Measurements from ENCODE around the gene CEP41.
"Not testable (repeated sequence)": the region's sequence is repeated elsewhere in the genome, so short reads cannot be mapped to it uniquely, and the experiment has no call there.

The CEP41 gene

DNA sequence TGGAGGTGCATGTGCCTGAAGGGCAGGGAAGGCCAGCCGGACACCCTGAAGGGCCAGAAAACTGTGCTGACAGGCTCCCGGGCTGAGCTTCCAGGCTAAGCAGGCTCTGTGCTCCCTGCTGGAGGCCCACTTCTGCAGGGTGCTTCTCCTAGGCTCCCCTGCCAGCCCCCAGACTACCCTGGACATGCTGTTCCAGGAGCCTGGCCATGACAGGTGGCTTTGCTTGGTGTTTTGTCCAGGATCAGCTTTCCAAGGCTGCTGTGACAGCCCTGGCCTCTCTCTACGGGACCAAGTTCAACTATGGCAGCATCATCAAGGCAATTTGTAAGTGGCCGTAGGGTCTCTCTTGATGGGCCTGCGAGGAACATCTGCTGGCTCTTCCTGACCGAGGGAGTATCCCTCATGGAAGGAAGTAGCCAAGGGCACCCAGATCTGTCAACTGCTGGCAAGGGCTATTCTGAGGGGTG is 55.2 kb downstream of the CEP41 start:
- FAIRE-seq, result no peak

DNA sequence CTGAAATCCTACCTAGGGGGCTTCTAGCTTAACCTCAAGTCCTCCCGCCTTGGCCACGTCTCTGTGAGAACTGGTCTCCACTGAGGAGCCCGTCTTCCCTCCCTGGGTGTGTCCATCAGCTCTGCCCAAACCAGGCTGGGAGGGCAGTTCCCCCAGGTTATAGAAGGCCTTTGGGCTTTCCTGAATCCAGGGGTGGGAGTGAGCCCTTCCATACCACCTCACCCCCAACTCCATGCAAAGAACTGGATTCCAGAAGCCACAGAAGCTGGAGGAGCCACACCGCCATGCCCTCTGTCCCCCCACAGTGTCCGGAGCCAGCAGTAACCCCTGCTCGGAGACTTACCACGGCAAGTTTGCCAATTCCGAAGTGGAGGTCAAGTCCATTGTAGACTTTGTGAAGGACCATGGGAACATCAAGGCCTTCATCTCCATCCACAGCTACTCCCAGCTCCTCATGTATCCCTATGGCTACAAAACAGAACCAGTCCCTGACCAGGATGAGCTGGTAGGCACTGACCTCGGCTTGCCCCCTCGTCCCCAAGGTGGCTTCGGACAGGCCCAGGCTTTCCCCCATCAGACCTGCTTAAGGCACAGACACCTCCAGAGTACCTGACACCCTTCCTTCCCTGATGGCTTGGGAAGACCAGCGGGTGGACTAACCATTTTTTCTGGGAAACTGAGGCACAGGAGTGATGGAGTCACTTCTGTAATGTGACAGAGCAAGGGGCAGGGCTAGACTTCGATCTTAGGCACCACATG is 55.8 kb downstream of the CEP41 start:
- FAIRE-seq, result no peak

DNA sequence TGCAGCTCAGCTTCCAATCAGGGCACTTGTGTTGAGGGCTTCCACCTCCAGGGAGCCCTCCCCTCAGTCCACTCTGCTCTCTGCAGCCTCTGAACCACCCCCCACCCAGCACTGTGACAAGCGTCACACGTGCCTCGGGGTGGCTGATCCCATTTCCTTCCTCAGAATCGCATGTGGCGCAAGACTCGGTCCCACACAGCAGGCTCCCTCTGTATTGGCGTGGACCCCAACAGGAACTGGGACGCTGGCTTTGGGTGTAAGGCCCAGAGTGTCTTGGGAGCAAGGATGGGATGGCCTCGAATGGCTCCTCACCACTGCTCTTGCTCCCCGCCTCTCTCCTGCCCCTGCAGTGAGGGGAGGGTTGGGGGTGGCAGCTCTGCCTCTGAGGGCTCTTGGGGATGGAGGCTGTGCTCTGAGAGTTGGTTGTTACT is 56.4 kb downstream of the CEP41 start:
- FAIRE-seq, result no peak

DNA sequence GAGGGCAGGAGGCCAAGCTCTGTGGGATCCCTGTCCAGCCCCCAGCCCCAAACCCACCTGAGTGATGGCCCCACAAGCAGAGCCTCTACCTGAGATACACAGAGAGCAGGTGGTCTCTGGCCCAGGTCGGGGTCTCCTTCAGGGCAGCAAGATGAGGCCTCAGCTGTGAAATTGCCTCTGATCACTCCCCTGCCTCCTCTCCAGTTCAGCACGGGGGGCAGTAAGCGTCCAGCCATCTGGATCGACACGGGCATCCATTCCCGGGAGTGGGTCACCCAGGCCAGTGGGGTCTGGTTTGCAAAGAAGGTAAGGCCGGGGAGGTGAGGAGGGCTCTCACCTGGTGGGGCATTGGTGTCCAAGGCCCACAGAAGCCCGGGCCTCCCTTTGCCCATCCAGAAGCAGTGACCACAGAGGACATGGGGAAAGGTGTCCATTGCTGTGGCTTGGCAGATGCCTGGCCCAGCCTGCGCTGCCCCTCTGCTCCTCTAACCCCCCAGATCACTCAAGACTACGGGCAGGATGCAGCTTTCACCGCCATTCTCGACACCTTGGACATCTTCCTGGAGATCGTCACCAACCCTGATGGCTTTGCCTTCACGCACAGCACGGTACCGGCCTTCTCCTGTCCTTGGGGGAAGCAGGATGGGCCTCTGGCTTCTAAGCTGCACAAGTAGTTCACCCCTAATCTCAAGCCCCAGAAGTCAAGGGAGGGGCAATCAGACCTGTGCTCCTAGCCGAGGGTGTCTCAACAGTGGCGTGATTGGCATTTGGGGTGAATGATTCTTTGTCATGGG is 57.4 kb downstream of the CEP41 start:
- FAIRE-seq, result no peak

DNA sequence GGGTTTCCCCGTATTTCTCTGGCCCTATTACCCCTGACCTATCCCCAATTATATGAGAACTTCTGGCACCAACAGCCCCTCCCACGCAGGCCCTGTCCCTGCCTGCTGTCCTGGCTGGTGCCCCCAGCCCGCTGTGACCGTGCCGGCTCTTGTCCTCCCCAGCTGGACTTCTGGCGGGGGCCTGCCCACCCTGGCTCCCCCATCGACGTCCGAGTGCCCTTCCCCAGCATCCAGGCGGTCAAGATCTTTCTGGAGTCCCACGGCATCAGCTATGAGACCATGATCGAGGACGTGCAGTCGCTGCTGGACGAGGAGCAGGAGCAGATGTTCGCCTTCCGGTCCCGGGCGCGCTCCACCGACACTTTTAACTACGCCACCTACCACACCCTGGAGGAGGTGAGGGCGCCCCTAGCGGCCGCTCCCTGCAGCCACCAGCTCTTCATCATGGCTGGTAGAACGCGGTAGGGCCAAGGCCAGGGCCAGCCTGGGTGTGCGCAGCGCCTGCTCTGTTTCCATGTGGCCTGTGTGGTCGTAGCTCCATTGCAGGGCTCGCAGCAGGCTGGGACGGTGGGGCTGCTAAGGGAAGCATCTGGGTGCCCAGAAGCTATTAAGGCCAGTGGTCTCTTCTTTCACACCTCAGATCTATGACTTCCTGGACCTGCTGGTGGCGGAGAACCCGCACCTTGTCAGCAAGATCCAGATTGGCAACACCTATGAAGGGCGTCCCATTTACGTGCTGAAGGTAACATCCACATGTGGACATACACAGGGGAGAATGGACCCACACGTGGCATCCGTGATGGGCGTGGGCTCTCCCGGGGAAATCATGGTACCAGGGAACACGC is 59.1 kb downstream of the CEP41 start:
- FAIRE-seq, result no peak

DNA sequence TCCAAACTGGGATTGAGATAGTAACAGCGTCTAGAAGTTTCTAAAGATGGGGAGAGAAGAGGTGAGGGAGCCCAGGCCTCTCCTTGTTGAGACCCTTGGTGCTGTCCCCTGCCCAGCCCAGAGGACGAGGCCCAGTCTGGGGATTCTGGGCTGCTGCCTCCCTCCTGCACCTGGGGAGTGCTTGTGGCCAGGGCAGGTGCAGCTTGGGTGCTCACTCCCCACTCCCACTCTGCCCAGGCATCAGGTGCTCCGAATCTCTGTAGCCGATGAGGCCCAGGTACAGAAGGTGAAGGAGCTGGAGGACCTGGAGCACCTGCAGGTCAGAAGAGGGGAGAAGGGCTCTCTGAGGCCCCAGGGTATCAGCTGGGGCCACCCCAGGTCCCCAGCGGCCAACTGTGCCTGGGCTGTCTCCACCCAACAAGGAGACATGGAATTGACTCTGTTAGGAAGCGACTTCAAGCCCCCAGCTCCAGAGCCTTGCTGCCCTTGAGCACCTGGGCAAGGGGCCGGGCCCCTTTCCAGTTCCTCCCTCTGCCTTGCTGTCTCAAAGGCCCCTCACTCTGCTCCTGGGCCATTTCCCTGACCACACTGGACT is 59.9 kb downstream of the CEP41 start:
- no peak for FAIRE-seq

DNA sequence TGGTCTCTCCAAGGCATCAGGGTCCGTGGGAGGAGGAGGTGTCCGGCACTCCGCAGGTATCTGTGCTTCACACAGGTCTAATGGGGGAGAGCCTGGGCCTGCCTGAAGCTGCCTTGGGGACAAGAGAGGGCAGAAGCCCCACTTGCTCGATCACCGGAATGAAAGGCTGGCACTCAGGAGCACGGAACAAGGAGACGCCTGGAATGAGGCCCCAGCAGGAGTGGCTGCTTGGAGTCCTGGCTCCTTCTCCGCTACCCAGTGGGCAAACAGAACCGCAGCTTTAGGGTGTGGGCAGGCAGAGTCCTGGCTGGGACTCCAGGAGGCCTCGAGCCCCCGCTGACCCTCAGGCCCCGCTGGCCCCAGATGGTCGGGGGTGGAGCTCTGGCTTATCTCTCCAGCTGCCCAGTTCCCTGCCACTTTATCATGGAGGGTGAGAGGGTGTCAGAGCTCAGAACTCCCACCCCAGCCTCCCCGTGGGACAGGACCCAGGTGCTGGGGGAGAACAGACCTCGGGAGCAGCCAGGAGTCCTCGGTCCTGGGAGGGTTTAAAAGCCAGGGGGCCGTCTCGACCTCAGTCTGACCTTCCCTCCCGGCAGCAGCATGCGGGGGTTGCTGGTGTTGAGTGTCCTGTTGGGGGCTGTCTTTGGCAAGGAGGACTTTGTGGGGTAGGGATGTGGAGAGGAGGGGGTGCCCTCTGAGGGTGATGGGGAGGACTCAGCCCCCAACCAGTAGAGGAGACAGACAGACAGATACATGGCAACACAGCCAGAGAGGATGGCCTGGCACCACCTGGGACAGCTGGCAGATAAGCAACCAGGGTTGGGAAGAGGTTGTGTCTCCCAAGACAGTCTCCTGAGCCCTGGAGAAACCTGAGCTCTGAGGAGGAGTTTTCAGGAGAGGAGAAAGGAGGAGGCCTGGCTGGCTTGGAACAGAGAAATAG is 60.6 kb downstream of the CEP41 start, which contains the start of gene CPA1:
Gene CPA1, plus strand, starts transcription at position 574 of the 940 bp plus-strand sequence. Its CDS starts 27 bp downstream, at position 601.
- no peak for FAIRE-seq

DNA sequence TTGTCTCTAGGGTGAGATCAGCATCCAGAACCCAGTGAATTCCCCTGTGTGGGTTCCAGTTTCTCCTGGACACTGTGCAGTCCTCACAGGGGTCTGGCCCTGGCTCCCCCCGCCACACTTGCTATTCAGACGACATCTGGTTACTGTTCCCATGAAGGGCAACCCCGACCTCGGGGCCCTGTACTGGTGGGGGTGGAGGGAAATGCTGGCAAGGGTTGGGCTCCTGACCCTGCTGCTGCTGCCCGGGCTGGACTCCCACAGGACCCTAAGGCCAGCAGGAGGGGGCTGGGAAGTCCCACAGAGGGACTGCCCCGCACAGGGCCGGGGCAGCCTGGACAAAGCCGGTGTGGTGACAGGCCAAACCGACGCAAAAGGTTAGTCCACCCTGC is 61.3 kb downstream of the CEP41 start:
- no peak for FAIRE-seq

DNA sequence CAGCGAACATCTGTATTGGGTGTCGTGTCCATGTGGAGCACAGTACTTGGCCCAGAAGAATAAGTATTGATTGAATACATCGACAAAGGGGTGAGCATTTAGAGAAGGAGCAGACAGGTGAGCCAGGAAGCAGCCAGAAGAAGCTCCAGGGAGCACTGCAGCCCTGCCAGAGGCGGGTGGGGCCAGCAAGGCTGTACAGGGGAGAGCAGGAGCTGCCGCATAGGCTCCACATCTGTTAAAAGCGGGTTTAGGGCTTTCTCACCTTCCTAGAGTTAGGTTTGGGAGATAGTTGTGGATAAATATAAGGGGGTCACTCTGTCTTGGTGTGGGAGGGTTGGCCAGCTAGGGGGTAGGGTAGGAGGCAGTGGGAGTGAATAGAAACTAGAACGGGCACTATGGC is 61.8 kb downstream of the CEP41 start:
- FAIRE-seq, result no peak

DNA sequence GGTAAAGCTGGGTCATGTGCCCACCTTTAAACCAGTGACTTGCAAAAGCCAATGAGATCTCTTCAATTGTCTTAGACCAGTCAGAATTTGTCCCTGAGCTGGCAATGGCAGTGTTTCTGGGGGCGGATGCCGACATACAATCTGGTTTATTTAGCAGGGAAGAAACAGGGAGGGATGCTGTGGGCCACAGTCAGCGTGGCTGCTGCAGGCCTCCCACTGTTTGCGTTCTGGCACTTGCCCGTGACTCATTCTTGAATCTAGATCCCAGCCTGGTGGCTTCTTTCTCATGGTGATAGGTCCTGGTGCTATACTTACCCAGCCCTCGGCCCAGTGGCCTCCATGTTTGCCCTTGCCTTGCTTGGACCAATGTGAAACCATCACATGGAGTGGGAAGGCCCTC is 63.6 kb downstream of the CEP41 start:
- no peak for FAIRE-seq

DNA sequence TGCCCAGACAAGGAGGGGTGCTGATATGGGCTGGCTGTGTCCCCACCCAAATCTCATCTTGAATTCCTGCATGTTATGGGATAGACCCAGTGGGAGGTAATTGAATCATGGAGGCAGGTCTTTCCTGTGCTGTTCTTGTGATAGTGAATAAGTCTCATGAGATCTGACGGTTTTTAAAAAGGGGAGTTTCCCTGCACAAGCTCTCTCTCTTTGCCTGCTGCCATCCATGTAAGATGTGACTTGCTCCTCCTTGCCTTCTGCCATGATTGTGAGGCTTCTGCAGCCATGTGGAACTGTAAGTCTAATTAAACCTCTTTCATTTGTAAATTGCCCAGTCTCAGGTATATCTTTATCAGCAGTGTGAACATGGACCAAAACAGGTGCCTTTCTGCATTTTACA is 64.4 kb downstream of the CEP41 start:
- not testable (repeated sequence) for FAIRE-seq

DNA sequence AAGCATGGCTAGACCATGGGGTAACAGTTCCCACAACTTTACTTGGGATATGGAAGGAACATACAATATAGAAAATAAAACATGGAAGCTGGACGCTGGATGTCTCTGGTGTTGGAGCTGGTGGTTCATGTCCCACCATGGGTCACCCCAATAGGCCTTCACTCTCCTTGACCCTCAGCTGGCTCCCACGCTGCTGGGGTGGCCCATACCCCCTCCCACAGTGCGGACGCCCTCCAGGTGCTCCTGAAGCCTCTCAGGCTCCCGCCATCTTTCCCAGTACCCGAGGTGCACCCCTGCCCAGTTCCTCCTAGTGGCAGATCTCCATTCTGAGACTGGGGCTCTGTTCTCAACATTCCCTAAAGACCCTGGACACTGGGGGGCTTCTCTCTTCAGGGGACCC is 66.3 kb downstream of the CEP41 start:
- no peak for FAIRE-seq

DNA sequence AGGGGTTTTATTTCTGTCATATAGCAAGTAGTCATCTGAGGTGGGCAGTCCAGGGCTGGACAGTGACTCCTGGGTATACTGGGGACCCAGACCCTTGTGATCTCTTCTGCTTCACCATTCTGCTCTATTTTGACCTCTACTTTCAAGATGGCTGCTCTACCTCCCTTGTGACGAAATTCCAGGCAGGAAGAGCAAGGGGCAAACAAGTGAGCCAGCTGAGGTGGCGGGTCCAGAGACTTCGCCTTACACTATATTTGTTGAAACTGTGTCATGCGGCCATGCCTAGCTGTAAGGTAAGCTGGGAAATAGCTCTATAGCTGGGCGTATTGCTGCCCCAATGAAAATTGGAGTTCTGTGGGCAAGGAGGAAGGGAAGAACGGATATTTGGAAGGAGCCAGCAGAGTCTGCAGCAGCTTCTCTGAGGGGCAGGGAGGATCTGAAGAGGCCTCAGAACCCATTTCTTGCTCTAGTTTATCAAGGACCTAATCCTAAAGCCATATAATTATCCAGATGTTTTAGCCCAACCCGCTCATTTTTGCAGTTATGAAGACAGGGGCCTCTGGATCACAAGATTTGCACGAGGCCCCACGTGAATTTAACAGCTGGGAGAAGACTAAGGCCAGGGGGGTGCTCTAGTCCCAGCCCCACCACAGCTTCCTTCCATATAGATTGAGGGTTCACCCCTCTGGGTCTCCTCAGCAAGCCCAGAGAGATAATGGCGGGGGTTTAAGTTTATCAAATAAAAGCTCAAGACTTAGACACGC is 68.2 kb downstream of the CEP41 start:
- FAIRE-seq, result no peak

DNA sequence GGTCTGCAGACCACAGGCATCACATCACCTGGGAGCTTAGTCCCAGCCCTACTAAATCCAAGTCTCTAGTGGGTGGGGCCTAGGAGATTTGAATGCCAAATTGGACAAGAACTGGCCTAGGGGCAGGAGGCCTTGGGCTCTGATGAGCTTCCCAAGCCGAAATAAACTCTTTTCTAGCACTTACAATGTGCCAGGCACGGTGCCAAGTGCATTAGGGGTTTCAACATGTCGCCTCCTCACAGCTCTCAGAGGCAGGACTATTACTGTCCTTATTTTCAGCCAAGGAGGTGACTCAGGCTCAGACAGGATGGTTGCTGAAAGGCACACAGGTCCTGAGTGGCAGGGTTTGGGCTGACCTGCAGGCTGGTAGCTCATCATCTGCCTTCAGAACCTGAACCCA is 69.8 kb downstream of the CEP41 start:
- no peak for FAIRE-seq

DNA sequence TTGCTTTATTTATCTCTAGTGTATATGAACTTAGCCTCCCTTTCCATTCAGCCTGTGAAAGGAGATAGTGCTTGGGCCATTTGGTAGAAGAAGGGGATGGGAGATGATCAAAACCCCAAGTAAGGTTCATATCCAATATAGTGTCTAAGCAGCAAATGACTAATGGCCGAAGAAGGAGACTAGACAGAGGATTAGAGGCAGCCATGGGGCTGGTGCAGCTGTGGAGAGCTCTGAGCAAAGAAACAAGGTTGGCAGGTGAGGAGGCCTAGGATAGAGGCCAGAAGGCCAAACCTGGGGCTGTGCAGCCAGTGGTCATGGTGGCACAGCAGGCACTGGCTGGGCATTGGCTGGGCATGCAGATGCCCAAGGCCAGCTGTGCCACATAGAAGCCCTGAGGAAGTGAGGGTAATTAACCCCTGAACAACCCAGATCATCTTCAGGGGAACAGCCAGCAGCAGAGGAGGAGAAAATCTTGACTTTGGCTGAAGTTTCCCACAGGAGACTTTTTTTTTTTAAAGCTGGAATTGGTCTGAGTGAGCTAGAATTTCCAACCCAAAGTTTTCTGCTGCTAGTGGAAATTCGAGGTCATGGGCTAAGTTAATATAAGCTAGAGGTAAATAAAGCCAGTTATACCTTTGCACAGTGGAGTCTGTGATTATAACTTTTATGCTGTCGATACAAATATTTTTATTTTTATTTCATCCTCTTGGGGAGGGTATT is 70.8 kb downstream of the CEP41 start:
- no peak for FAIRE-seq

DNA sequence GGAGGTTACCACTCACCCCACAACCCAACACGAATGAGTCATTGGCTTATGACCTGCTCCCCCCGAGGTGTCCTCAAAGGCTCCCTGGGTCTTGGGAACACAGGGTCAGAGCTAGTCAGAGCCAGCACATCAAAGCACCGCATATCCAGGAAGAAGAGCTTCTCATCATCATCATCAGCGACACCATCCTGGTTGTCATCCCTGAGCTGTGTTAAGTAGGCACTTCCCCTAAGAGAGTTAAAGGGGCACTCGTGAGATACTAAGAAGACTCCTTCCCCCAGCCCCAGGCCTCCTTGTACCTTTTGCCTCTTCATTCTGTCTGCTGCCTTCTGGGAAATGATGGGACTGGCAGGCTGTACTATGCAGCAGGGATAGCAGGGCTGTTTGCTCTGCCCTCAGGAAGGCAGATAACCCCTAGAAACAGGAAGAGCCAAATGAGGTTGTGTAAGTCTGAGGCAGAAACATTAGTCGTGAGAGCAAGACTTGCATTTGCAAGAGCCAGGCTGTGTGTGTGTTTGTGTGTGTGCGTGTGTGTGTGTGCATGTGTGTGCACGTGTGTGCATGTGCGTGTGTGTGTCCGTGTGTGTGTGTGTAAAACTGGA is 71.6 kb downstream of the CEP41 start:
- no peak for FAIRE-seq

DNA sequence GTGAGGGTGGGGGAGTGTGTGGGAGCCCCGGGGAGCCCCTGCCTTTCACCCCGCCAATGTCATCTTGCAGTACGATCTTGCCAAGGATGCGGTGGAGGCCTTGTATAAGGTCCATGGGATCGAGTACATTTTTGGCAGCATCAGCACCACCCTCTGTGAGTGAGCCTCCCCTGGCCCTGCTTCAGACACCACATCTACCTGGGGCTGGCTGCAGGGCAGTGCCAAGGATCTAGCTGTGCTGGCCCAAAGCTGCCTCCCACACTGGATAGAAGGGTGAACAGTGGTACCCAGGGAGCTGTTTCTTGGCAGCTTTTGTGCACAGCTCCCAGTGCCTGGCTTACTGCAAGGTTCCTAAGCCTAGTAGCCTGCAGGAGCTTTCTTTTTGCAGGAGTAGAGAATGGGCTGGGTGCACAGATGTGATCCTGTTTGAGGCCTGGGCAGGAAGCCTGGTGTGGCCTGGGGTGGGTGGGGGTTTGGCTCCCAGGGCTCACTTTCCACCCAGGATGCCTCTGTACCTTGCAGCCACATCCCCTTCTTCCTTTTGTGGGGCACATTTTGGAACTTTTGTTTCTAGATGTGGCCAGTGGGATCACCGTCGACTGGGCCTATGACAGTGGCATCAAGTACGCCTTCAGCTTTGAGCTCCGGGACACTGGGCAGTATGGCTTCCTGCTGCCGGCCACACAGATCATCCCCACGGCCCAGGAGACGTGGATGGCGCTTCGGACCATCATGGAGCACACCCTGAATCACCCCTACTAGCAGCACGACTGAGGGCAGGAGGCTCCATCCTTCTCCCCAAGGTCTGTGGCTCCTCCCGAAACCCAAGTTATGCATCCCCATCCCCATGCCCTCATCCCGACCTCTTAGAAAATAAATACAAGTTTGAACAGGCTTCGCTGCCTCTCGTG is 72.7 kb downstream of the CEP41 start:
- FAIRE-seq, result no peak

DNA sequence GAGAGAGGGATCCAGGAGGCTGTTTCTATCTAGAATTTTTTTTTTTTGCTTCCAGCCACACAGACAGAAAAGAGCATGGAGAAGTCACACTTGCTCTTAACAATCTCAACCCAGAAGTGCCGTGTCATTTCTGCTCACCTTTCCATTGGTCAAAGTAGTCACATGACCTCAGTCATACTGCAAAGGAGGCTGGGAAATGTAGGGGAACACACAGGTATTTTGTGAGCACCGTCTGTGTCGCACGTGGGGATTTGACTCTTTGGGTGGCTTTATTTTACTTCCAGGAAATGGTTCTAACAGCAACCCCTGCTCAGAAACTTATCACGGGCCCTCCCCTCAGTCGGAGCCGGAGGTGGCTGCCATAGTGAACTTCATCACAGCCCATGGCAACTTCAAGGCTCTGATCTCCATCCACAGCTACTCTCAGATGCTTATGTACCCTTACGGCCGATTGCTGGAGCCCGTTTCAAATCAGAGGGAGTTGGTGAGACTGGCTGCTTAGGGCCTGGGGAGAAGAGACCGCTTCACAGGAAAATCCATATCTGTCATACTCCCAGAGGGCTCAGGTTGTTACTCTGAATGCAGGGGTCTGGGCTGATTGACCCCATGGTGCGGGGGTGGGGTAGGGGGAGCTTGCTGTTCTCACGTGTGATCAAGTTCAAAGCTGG is 73.6 kb downstream of the CEP41 start:
- no peak for FAIRE-seq
